GM12878 (cell line): ENCODE data around the gene HK2. TPM values are rescaled to one million over a fixed set of nuclear protein-coding genes. Genes with fewer than 3 reads are reported as not detected.

Experiments used
- ATAC-seq: fragments of 200-7000 bp; cut with Tn5 transposase; 3 replicates; pipeline ENCODE4 v1.9.1; 2020; ENCODE audit warnings: mild to moderate bottlenecking, moderate library complexity
- BruUV-seq: library from RNA; stranded (reverse); fragments of 400-500 nt; replicated peaks from 2 replicates; lab custom pipeline; 2021; lab: Mats Ljungman, UMichigan
- CTCF ChIA-PET: fragments of 300-600 bp; sonication (Branson Sonifier 250); formaldehyde crosslinking; extraction: SDS; loops from one replicate; lab custom pipeline; 2021; ENCODE audit warnings: inconsistent platforms; lab: Yijun Ruan, JAX
- POLR2A ChIA-PET: fragments of 350-600 bp; formaldehyde crosslinking; extraction: SDS; loops from one replicate; lab custom pipeline; 2021; ENCODE audit warnings: inconsistent platforms; lab: Charles Lee
- RAD21 ChIA-PET: fragments of 300-600 bp; sonication (Branson Sonifier 250); formaldehyde crosslinking; loops from one replicate; lab custom pipeline; 2023; ENCODE audit warnings: antibody characterized with exemption; ENCODE audit not compliant: unreplicated experiment; lab: Charles Lee
- SMC1A ChIA-PET: fragments of 300-600 bp; sonication (Branson Sonifier 250); formaldehyde crosslinking; loops from one replicate; lab custom pipeline; 2023; ENCODE audit not compliant: unreplicated experiment, uncharacterized antibody; lab: Charles Lee
- DNase-seq: peaks from one replicate; pipeline ENCODE4 v3.0.0-alpha.2; 2011; ENCODE audit warnings: low read depth, low spot score
- FAIRE-seq: peaks from 3 replicates; lab custom pipeline; 2011; peaks lifted over from hg19 to GRCh38; lab: Jason Lieb, UNC
- H2AFZ ChIP-seq: 2 replicates; pipeline ENCODE4 v1.6.0; 2011; ENCODE audit warnings: low read depth, low read length, control low read depth; ENCODE audit not compliant: control insufficient read depth
- H3K27ac ChIP-seq: 2 replicates; pipeline ENCODE4 v1.5.1; 2011; ENCODE audit warnings: control low read depth; ENCODE audit not compliant: control insufficient read depth, insufficient read depth
- H3K27me3 ChIP-seq, 2 experiments: replicated peaks in 1 of 2; 2 replicates each; pipeline versions ENCODE4 v1.6.0 to v1.6.1; 2011; ENCODE audit warnings: low read length in 1 of 2; ENCODE audit not compliant: control insufficient read depth in 2 of 2, insufficient read depth in 2 of 2
- H3K36me3 ChIP-seq, 2 experiments: 2 replicates each; pipeline ENCODE4 v1.5.1; 2011; ENCODE audit warnings: low read length in 1 of 2; ENCODE audit not compliant: control insufficient read depth in 2 of 2, insufficient read depth in 2 of 2
- H3K4me1 ChIP-seq: 2 replicates; pipeline ENCODE4 v1.6.1; 2011; ENCODE audit warnings: mild to moderate bottlenecking, low read length, moderate library complexity, mixed read lengths; ENCODE audit not compliant: control insufficient read depth, insufficient read depth
- H3K4me2 ChIP-seq: 2 replicates; pipeline ENCODE4 v1.6.0; 2011; ENCODE audit warnings: control low read depth; ENCODE audit not compliant: control insufficient read depth, insufficient read depth
- H3K4me3 ChIP-seq: fragments of 200-600 bp; sonication (generic); 2 replicates; pipeline ENCODE4 v1.5.1; 2016
- H3K79me2 ChIP-seq: 2 replicates; pipeline ENCODE4 v1.6.0; 2011; ENCODE audit warnings: low read length; ENCODE audit not compliant: control insufficient read depth, insufficient read depth
- H3K9ac ChIP-seq: 2 replicates; pipeline ENCODE4 v1.8.0; 2011; ENCODE audit warnings: low read length, control low read depth, mixed read lengths; ENCODE audit not compliant: control insufficient read depth, insufficient read depth
- H3K9me3 ChIP-seq: replicated peaks from 3 replicates; pipeline ENCODE4 v1.5.1; 2011; ENCODE audit warnings: mild to moderate bottlenecking, low read length; ENCODE audit not compliant: control insufficient read depth, insufficient read depth
- H4K20me1 ChIP-seq: 2 replicates; pipeline ENCODE4 v1.6.0; 2011; ENCODE audit not compliant: control insufficient read depth, insufficient read depth
- BCL3 ChIP-seq: IDR thresholded peaks from 2 replicates; pipeline ENCODE4 v1.6.1; 2011; ENCODE audit warnings: borderline replicate concordance, low read depth, mild to moderate bottlenecking, moderate library complexity, low read length; ENCODE audit not compliant: insufficient read depth, poor library complexity, severe bottlenecking
- CHD2 ChIP-seq: IDR thresholded peaks from 2 replicates; pipeline ENCODE4 v1.6.1; 2011; ENCODE audit warnings: low read depth, low read length, improper control_type of control experiment, borderline replicate concordance
- CUX1 ChIP-seq: IDR thresholded peaks from 2 replicates; pipeline ENCODE4 v1.6.1; 2012; ENCODE audit warnings: improper control_type of control experiment, low read depth, low read length; ENCODE audit not compliant: insufficient replicate concordance
- NR2C2 ChIP-seq: IDR thresholded peaks from 2 replicates; pipeline ENCODE4 v1.6.1; 2011; ENCODE audit warnings: borderline replicate concordance, low read depth; ENCODE audit not compliant: control insufficient read depth, insufficient read length
- RAD21 ChIP-seq: IDR thresholded peaks from 2 replicates; pipeline ENCODE4 v1.6.1; 2011; ENCODE audit warnings: mild to moderate bottlenecking, low read depth, low read length, moderate library complexity; ENCODE audit not compliant: insufficient read depth
- WGBS: methylation state at CpG from one replicate; pipeline ENCODE4 v1.1.6; 2016; ENCODE audit warnings: low lambda C conversion rate; ENCODE audit not compliant: insufficient replicate concordance, insufficient coverage; ENCODE audit errors: missing lambda C conversion rate; 5-methylcytosine and 5-hydroxymethylcytosine counted together
- in situ Hi-C: fragments of 300-500 bp; cut with MboI; formaldehyde crosslinking; loops from 9 replicates; pipeline ENCODE4 v1.14.3; 2018; ENCODE audit warnings: mixed read lengths
- intact Hi-C: fragments of 100-400 bp; cut with micrococcal nuclease; formaldehyde crosslinking; loops from one replicate; pipeline ENCODE4 v1.14.2; 2022; ENCODE audit not compliant: unreplicated experiment
- polyA plus RNA-seq, 11 experiments: library from polyadenylated mRNA; depleted of rRNA in 4 of 11; unstranded in 6 of 11; stranded (reverse) in 5 of 11; fragments of >200 nt; fragmentation: Nextera tagmentation in 4 of 11; fragmentation: Illumina TruSeq in 1 of 11; extraction: Ambion mirVana in 4 of 11; extraction: Trizol in 1 of 11; gene quantifications; 1 replicate in 1 of 11; 2 replicates in 10 of 11; pipeline versions ENCODE4 v1.2.1 to v1.2.3, GENCODE V29; 2011 to 2016; ENCODE audit warnings: inconsistent platforms in 2 of 11, missing spikeins in 2 of 11, low read depth in 1 of 11
- total RNA-seq, 4 experiments: library from RNA; depleted of rRNA in 3 of 4; stranded (reverse); fragments of >200 nt in 3 of 4; fragmentation: Illumina TruSeq in 1 of 4; extraction: Trizol in 1 of 4; gene quantifications; 2 replicates each; pipeline versions ENCODE4 v1.2.1 to v1.2.3, GENCODE V29; 2013 to 2021

HK2 gene
- total and polyA plus RNA-seq, 10 of the 15 experiments (the other 5 are each of a cell fraction or from before 2014, with no cell fraction given), result 5.0 to 73.1 (median 20.2) TPM

- H3K27ac ChIP-seq, result no peak overlapping the region
- ChIA-PET POLR2A (no interaction called here), RAD21 (interaction anchor here (1.1 kb wide), 1 partner anchor 128 kb away, joined by 4 read pairs; no protein-coding TSS in a partner anchor), CTCF (interaction anchor here (1.5 kb wide), 1 partner anchor 684 kb away, joined by 4 read pairs; no protein-coding TSS in a partner anchor), SMC1A (interaction anchor here (0.6 to 1.2 kb wide), 3 partner anchors 17 to 109 kb away, joined by 3 to 4 read pairs (median 3); no protein-coding TSS in a partner anchor)
- no peaks in the 10 kb centered on the region for H3K36me3 ChIP-seq
- no TSS peak for BruUV-seq
- no peak for TF ChIP-seq BCL3
- TF ChIP-seq CHD2, result no peak
- no peak for TF ChIP-seq RAD21
- TF ChIP-seq NR2C2, result no peak
- TF ChIP-seq CUX1, result no peak
- ATAC-seq (no peak), FAIRE-seq (no peak), DNase-seq (no peak)
- no peaks in the 10 kb centered on the region for H3K79me2 ChIP-seq
- in situ Hi-C loops (no loop called here), intact Hi-C loops (loop anchor here (10.0 kb wide), 1 partner anchor 270 kb away; the partner anchor contains the start of gene TACR1)
- no peak overlapping the region for H3K4me2 ChIP-seq
- WGBS, result 55% methylated on average over 11 of the region's 11 CpGs
- H3K9me3 ChIP-seq, result no peaks in the 10 kb centered on the region; the same call in 2 of the 3 replicates
- H3K4me1 ChIP-seq, result no peaks in the 10 kb centered on the region
- no peaks in the 10 kb centered on the region for H4K20me1 ChIP-seq
- H3K4me3 ChIP-seq, result no peak overlapping the region
- no peak overlapping the region for H3K9ac ChIP-seq
- no peaks in the 10 kb centered on the region for H3K27me3 ChIP-seq
- H2AFZ ChIP-seq, result no peak overlapping the region
Measured at GRCh38 chr2:74924463-74925265, 90.7 kb downstream of the HK2 start.
